B cell (primary cell): ENCODE measurements around the gene ZFYVE19. TPM values are rescaled to one million over a fixed set of nuclear protein-coding genes. Genes with fewer than 3 reads are reported as not detected.
A peak's percentile ranks its signal among the peaks of the same experiment; 100 is the strongest.

Experiments used
- ATAC-seq: fragments of 200-7000 bp; cut with Tn5 transposase; one replicate; pipeline ENCODE4 v1.10.0; 2021; ENCODE audit warnings: low read depth, mild to moderate bottlenecking, moderate number of reproducible peaks, moderate library complexity
- CTCF ChIA-PET: fragments of 350-600 bp; sonication (Branson Sonifier 250); formaldehyde crosslinking; loops from one replicate; lab custom pipeline; 2021; ENCODE audit warnings: antibody characterized with exemption, inconsistent platforms; lab: Charles Lee
- POLR2A ChIA-PET: fragments of 350-600 bp; sonication (Branson Sonifier 250); formaldehyde crosslinking; loops from one replicate; lab custom pipeline; 2021; ENCODE audit warnings: antibody characterized with exemption; lab: Charles Lee
- DNase-seq: peaks from one replicate; pipeline ENCODE4 v3.0.0; 2013
- H2AFZ ChIP-seq: 2 replicates; pipeline ENCODE4 v1.6.1; 2012; ENCODE audit warnings: mild to moderate bottlenecking, low read depth, low read length; ENCODE audit not compliant: insufficient read depth, poor library complexity, severe bottlenecking
- H3K27ac ChIP-seq, 2 donors: 1 replicate in 1 of 2; 2 replicates in 1 of 2; pipeline ENCODE4 v1.5.1; 2012 to 2013; ENCODE audit warnings: low read length in 2 of 2, mild to moderate bottlenecking in 2 of 2, moderate library complexity in 1 of 2
- H3K27me3 ChIP-seq, 4 experiments: fragments of 200-600 bp in 1 of 4; sonication (generic) in 1 of 4; replicated peaks in 1 of 4; 1 replicate in 2 of 4; 2 replicates in 2 of 4; pipeline versions ENCODE4 v1.6.1 to v1.7.0; 2013 to 2016; ENCODE audit warnings: low read length in 3 of 4, mild to moderate bottlenecking in 2 of 4, mixed read lengths in 1 of 4, moderate library complexity in 1 of 4; ENCODE audit not compliant: insufficient read depth in 4 of 4, control insufficient read depth in 3 of 4; ENCODE audit errors: control extremely low read depth in 1 of 4
- H3K36me3 ChIP-seq, 2 experiments: replicated peaks in 1 of 2; 1 replicate in 1 of 2; 2 replicates in 1 of 2; pipeline versions ENCODE4 v1.6.1 to v1.7.1; 2013; ENCODE audit warnings: low read length in 1 of 2; ENCODE audit not compliant: insufficient read depth in 2 of 2, control insufficient read depth in 1 of 2; ENCODE audit errors: control extremely low read depth in 1 of 2, extremely low read depth in 1 of 2
- H3K4me1 ChIP-seq, 2 donors: fragments of 200-600 bp in 1 of 2; sonication (generic) in 1 of 2; 1 replicate in 1 of 2; 2 replicates in 1 of 2; pipeline versions ENCODE4 v1.5.1 to v1.6.1; 2013 to 2017; ENCODE audit warnings: low read length in 2 of 2; ENCODE audit not compliant: control insufficient read depth in 2 of 2, insufficient read depth in 2 of 2
- H3K4me2 ChIP-seq: replicated peaks from 2 replicates; pipeline ENCODE3; 2012; ENCODE audit warnings: mild to moderate bottlenecking, low read depth, low read length; ENCODE audit not compliant: poor library complexity, severe bottlenecking
- H3K4me3 ChIP-seq, 5 experiments: fragments of 200-600 bp in 1 of 5; sonication (generic) in 1 of 5; 1 replicate in 3 of 5; 2 replicates in 2 of 5; pipeline versions ENCODE4 v1.5.1 to v1.7.0; 2011 to 2016; ENCODE audit warnings: low read length in 4 of 5, mild to moderate bottlenecking in 4 of 5, low read depth in 2 of 5, control low read depth in 1 of 5, moderate library complexity in 1 of 5; ENCODE audit not compliant: insufficient read depth in 1 of 5; ENCODE audit errors: control extremely low read depth in 1 of 5, extremely low read depth in 1 of 5
- H3K79me2 ChIP-seq: fragments of 200-600 bp; sonication (generic); one replicate; pipeline ENCODE4 v1.6.0; 2016; ENCODE audit warnings: low read length; ENCODE audit not compliant: control insufficient read depth, insufficient read depth
- H3K9ac ChIP-seq: fragments of 200-600 bp; sonication (generic); 2 replicates; pipeline ENCODE4 v1.6.1; 2017; ENCODE audit warnings: mild to moderate bottlenecking, low read length, moderate library complexity
- H3K9me3 ChIP-seq, 3 donors: one replicate each; pipeline versions ENCODE4 v1.6.1 to v1.7.1; 2013; ENCODE audit warnings: low read length in 2 of 3; ENCODE audit not compliant: control insufficient read depth in 2 of 3, insufficient read depth in 1 of 3; ENCODE audit errors: control extremely low read depth in 1 of 3
- H4K20me1 ChIP-seq: 2 replicates; pipeline ENCODE4 v1.6.0; 2012; ENCODE audit warnings: mild to moderate bottlenecking, low read length; ENCODE audit not compliant: insufficient read depth, control insufficient read depth, poor library complexity, severe bottlenecking
- H3K27ac Mint-ChIP-seq: one replicate; pipeline ENCODE4 v1.8.0; 2021; ENCODE audit warnings: mixed read lengths
- H3K27me3 Mint-ChIP-seq: one replicate; pipeline ENCODE4 v1.8.0; 2021; ENCODE audit warnings: mixed read lengths
- H3K4me1 Mint-ChIP-seq: one replicate; pipeline ENCODE4 v1.8.0; 2021; ENCODE audit warnings: mixed read lengths
- H3K4me3 Mint-ChIP-seq: one replicate; pipeline ENCODE4 v1.8.0; 2021; ENCODE audit warnings: mixed read lengths
- H3K9me3 Mint-ChIP-seq: one replicate; pipeline ENCODE4 v1.8.0; 2022; ENCODE audit warnings: mixed read lengths; ENCODE audit not compliant: insufficient read depth
- EZH2 ChIP-seq: IDR thresholded peaks from 2 replicates; pipeline ENCODE4 v1.6.1; 2012; ENCODE audit warnings: borderline replicate concordance, low read depth, mild to moderate bottlenecking, moderate library complexity, low read length; ENCODE audit not compliant: insufficient read depth, poor library complexity, severe bottlenecking
- WGBS: methylation state at CpG from one replicate; pipeline ENCODE4 v1.1.5; 2013; ENCODE audit warnings: missing lambda C conversion rate; ENCODE audit not compliant: insufficient coverage; 5-methylcytosine and 5-hydroxymethylcytosine counted together
- intact Hi-C: fragments of 100-400 bp; cut with micrococcal nuclease; formaldehyde crosslinking; loops from one replicate; pipeline ENCODE4 v1.10.0; 2022
- polyA plus RNA-seq: library from polyadenylated mRNA; depleted of rRNA; stranded (reverse); fragments of >200 nt; gene quantifications from 2 replicates; pipeline ENCODE4 v1.2.3, GENCODE V29; 2012
- total RNA-seq, 2 donors: library from RNA; stranded (reverse); fragments of 120-200 nt in 1 of 2; gene quantifications; 1 replicate in 1 of 2; 2 replicates in 1 of 2; pipeline versions ENCODE4 v1.2.3 to v1.2.4, GENCODE V29; 2013 to 2022
- TF ChIP-seq, protein P1 (sequence below): fragments of 200-600 bp; IDR thresholded peaks from one replicate; pipeline ENCODE4 v1.8.0; 2022; ENCODE audit warnings: antibody characterized with exemption, mild to moderate bottlenecking

The ZFYVE19 gene
- total and polyA plus RNA-seq, 2 donors (not counting 1 experiment from before 2014, with no cell fraction given): 29.4 to 60.5 TPM

DNA sequence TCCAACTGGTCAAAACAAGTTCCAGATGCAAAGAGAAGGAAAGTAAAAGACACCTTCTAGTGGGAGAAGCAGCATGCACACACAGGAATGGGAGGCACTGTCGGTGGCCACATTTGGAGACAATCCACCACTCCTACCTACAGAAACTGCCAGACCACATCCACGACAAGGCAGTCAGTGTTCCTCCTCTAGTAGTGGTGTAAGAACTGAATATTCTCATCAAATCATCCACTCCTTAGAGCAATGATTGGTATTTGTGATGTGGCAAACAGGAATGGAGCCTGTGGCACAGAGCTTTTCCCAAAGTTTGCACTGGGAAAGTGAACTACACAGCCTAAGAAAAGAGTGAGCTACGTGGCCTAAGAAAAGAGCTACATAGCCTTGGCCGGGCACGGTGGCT is 31.9 kb downstream of the ZFYVE19 start:
- DNase-seq: no peak
- TF ChIP-seq, protein P1, sequence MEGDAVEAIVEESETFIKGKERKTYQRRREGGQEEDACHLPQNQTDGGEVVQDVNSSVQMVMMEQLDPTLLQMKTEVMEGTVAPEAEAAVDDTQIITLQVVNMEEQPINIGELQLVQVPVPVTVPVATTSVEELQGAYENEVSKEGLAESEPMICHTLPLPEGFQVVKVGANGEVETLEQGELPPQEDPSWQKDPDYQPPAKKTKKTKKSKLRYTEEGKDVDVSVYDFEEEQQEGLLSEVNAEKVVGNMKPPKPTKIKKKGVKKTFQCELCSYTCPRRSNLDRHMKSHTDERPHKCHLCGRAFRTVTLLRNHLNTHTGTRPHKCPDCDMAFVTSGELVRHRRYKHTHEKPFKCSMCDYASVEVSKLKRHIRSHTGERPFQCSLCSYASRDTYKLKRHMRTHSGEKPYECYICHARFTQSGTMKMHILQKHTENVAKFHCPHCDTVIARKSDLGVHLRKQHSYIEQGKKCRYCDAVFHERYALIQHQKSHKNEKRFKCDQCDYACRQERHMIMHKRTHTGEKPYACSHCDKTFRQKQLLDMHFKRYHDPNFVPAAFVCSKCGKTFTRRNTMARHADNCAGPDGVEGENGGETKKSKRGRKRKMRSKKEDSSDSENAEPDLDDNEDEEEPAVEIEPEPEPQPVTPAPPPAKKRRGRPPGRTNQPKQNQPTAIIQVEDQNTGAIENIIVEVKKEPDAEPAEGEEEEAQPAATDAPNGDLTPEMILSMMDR: no peak
- no peak for TF ChIP-seq EZH2
- H2AFZ ChIP-seq: no peak overlapping the region
- 100% methylated on average over 3 of the region's 5 CpGs for WGBS
- H3K4me2 ChIP-seq: no peak overlapping the region
- no peak overlapping the region for H3K27ac Mint-ChIP-seq
- H3K9me3 Mint-ChIP-seq: no peaks in the 10 kb centered on the region
- no peaks in the 10 kb centered on the region for H3K79me2 ChIP-seq
- no peaks in the 10 kb centered on the region for H3K9me3 ChIP-seq
- no peak for ATAC-seq
- no peak overlapping the region for H3K9ac ChIP-seq
- ChIA-PET POLR2A (no interaction called here), CTCF (no interaction called here)
- H4K20me1 ChIP-seq: no peaks in the 10 kb centered on the region
- H3K36me3 ChIP-seq: no peaks in the 10 kb centered on the region
- H3K27me3 Mint-ChIP-seq: no peaks in the 10 kb centered on the region
- H3K4me1 Mint-ChIP-seq: peaks cover 4% of the 10 kb centered on the region
- no peak overlapping the region for H3K4me3 ChIP-seq
- H3K27me3 ChIP-seq: no peaks in the 10 kb centered on the region
- H3K4me1 ChIP-seq: peaks cover 5 to 6% of the 10 kb centered on the region in 2 donors
- no peak overlapping the region for H3K4me3 Mint-ChIP-seq
- intact Hi-C loops: no loop called here
- H3K27ac ChIP-seq: no peak overlapping the region

DNA sequence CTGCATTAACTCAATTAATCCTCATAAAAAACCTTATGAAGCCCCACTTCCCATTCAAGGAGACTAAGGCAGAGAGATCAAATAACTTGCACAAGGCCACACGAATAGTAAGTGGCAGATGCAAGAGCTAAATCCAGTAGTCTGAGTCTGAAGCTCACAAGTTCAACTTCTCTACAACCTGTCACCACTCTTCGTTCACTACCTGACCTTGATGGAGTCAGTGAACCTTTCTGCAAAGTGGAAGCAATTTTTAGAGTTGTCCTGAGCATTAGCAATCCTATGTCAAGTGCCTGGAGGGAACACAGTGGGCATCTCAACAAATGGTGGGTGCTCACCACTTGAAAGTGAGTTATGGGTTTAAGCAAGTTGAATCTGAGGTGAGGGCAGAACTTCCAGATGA is 34.9 kb downstream of the ZFYVE19 start:
- ChIA-PET CTCF (interaction anchor here (0.7 kb wide), 1 partner anchor 16 kb away, joined by 4 read pairs; no protein-coding TSS in a partner anchor), POLR2A (no interaction called here)
- H3K4me1 ChIP-seq: peaks cover 25 to 27% of the 10 kb centered on the region in 2 donors
- H4K20me1 ChIP-seq: peaks cover 4% of the 10 kb centered on the region
- H3K9me3 ChIP-seq: no peaks in the 10 kb centered on the region
- H3K27ac Mint-ChIP-seq: no peak overlapping the region
- H2AFZ ChIP-seq: no peak overlapping the region
- no peaks in the 10 kb centered on the region for H3K36me3 ChIP-seq
- H3K4me3 Mint-ChIP-seq: peak overlapping the region; percentile 30
- no peak overlapping the region for H3K9ac ChIP-seq
- no peaks in the 10 kb centered on the region for H3K27me3 Mint-ChIP-seq
- WGBS: 100% methylated on average over 1 of the region's 2 CpGs
- ATAC-seq (no peak), DNase-seq (no peak)
- H3K4me1 Mint-ChIP-seq: peaks cover 23% of the 10 kb centered on the region
- no peaks in the 10 kb centered on the region for H3K9me3 Mint-ChIP-seq
- intact Hi-C loops: no loop called here
- H3K4me3 ChIP-seq: no peak overlapping the region
- no peak overlapping the region for H3K4me2 ChIP-seq
- H3K79me2 ChIP-seq: no peaks in the 10 kb centered on the region
- no peaks in the 10 kb centered on the region for H3K27me3 ChIP-seq
- no peak for TF ChIP-seq EZH2
- TF ChIP-seq, protein P1: no peak
- no peak overlapping the region for H3K27ac ChIP-seq
